KOPT-K1 (cell line): ENCODE results near the gene ANO9.
"Not testable (repeated sequence)": the region's sequence is repeated elsewhere in the genome, so short reads cannot be mapped to it uniquely, and the experiment has no call there.

Source experiments
- H3K27ac ChIP-seq: fragments of 200-600 bp; sonication (generic); 2 replicates; pipeline ENCODE4 v1.5.1; 2016; ENCODE audit warnings: antibody characterized with exemption, mild to moderate bottlenecking, low read depth, low read length; ENCODE audit not compliant: poor library complexity, severe bottlenecking
- H3K36me3 ChIP-seq: fragments of 200-600 bp; sonication (generic); 2 replicates; pipeline ENCODE4 v1.5.1; 2017; ENCODE audit warnings: antibody characterized with exemption, mild to moderate bottlenecking, low read length, moderate library complexity; ENCODE audit not compliant: insufficient read depth
- H3K9me3 ChIP-seq: fragments of 200-600 bp; sonication (generic); 2 replicates; pipeline ENCODE4 v1.5.1; 2017; ENCODE audit warnings: antibody characterized with exemption, low read length, mild to moderate bottlenecking; ENCODE audit not compliant: insufficient read depth, poor library complexity, severe bottlenecking

Gene ANO9

DNA sequence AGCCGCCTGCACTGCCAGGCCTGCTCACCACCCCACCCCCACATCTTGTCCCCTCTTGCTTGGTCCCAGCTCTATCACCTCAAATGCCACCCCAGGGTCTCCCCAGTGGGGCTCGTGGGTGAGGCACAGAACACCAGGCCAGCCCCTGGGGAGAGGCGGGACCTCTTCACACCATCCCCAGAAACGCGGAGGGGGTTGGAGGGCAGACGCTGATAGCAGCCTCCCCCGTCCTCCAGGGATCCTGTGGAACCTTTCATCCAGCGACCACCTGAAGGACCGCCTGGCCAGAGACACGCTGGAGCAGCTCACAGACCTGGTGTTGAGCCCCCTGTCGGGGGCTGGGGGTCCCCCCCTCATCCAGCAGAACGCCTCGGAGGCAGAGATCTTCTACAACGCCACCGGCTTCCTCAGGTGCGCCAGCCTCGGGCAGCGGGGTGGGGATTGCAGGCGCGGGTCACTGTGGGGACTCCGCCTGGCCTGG is 42.0 kb downstream of the ANO9 start:
- no peaks in the 10 kb centered on the region for H3K36me3 ChIP-seq
- H3K27ac ChIP-seq: no peak overlapping the region
- H3K9me3 ChIP-seq: peaks cover 5% of the 10 kb centered on the region

DNA sequence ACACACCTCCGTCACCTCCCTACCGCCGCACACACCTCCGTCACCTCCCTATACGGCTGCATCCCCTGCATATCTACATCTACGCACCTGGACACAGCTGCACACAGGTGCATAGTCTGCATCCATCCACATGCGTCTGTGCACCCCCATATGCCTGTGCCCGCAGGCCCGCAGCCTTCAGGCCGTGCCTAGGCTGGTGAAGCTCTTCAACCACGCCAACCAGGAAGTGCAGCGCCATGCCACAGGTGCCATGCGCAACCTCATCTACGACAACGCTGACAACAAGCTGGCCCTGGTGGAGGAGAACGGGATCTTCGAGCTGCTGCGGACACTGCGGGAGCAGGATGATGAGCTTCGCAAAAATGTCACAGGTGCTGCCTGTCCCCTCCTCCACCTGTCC is 43.0 kb downstream of the ANO9 start:
- H3K9me3 ChIP-seq: peaks cover 5% of the 10 kb centered on the region
- no peaks in the 10 kb centered on the region for H3K36me3 ChIP-seq
- no peak overlapping the region for H3K27ac ChIP-seq

DNA sequence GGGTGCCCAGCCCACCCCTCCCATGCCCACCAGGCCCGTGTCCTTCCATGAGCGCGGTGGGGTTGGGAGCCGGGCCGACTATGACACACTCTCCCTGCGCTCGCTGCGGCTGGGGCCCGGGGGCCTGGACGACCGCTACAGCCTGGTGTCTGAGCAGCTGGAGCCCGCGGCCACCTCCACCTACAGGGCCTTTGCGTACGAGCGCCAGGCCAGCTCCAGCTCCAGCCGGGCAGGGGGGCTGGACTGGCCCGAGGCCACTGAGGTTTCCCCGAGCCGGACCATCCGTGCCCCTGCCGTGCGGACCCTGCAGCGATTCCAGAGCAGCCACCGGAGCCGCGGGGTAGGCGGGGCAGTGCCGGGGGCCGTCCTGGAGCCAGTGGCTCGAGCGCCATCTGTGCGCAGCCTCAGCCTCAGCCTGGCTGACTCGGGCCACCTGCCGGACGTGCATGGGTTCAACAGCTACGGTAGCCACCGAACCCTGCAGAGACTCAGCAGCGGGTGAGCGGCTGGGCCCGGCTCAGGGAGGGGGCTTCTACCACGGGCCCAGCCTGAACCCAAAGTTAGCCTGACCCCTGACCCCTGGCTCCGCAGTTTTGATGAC is 44.8 kb downstream of the ANO9 start:
- Histone ChIP-seq H3K36me3 (no peaks in the 10 kb centered on the region), H3K27ac (no peak overlapping the region), H3K9me3 (peaks cover 5% of the 10 kb centered on the region)

DNA sequence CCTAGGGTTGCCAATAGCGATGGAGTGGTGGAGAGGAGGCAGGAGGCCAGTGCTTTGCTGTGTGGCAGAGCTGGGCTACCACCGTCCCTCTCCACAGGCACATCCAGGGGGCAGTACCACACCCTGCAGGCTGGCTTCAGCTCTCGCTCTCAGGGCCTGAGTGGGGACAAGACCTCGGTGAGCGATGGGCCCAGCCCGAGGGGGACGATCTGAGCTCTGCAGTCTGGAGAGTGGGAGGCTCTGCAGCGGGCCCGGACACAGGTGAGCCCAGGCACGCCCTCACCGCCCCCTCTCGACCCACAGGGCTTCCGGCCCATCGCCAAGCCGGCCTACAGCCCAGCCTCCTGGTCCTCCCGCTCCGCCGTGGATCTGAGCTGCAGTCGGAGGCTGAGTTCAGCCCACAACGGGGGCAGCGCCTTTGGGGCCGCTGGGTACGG is 45.3 kb downstream of the ANO9 start:
- no peak overlapping the region for H3K27ac ChIP-seq

DNA sequence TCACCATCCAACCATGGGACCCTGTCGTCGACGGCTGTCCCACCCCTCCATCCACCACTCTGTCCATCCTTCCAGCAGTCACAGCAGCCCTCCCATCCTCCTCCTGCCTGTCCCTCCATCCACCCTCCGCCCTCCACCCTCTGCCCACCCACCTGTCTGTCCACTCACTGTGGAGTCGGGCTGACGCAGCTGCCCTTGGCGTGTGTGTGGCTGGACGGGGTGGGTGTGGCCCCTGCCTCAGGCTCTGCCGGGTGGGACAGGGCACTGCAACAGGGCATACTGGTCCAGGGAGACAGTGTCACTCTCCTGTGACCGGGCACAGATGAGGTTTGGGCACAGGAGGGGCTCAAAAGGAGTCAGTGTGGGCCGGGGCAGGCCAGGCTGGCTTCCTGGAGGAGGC is 45.9 kb downstream of the ANO9 start:
- peaks cover 5% of the 10 kb centered on the region for H3K9me3 ChIP-seq
- H3K27ac ChIP-seq: no peak overlapping the region
- no peaks in the 10 kb centered on the region for H3K36me3 ChIP-seq

More for the DNA sequence above, 45.3 kb downstream of the ANO9 start:
- H3K36me3 ChIP-seq: no peaks in the 10 kb centered on the region
- H3K9me3 ChIP-seq: peaks cover 5% of the 10 kb centered on the region

- no peaks in the 10 kb centered on the region for H3K36me3 ChIP-seq
- H3K27ac ChIP-seq: no peak overlapping the region
- peaks cover 5% of the 10 kb centered on the region for H3K9me3 ChIP-seq
Observed at GRCh38 chr11:394858-395655, 46.8 kb downstream of the ANO9 start.

GRCh38 chr11:394034-394857 is 47.6 kb downstream of the ANO9 start, which contains the start of gene PKP3:
TSS of gene PKP3 (plus strand) at chr11:394209. CDS start at chr11:394293, 84 bp downstream.
- Histone ChIP-seq H3K27ac (no peak within 1 kb of the TSS), H3K9me3 (no peaks in the 10 kb centered on the region), H3K36me3 (no peaks in the 10 kb centered on the region)

GRCh38 chr11:393219-394033 is 48.4 kb downstream of the ANO9 start:
- no peaks in the 10 kb centered on the region for H3K36me3 ChIP-seq
- no peaks in the 10 kb centered on the region for H3K9me3 ChIP-seq
- no peak overlapping the region for H3K27ac ChIP-seq

DNA sequence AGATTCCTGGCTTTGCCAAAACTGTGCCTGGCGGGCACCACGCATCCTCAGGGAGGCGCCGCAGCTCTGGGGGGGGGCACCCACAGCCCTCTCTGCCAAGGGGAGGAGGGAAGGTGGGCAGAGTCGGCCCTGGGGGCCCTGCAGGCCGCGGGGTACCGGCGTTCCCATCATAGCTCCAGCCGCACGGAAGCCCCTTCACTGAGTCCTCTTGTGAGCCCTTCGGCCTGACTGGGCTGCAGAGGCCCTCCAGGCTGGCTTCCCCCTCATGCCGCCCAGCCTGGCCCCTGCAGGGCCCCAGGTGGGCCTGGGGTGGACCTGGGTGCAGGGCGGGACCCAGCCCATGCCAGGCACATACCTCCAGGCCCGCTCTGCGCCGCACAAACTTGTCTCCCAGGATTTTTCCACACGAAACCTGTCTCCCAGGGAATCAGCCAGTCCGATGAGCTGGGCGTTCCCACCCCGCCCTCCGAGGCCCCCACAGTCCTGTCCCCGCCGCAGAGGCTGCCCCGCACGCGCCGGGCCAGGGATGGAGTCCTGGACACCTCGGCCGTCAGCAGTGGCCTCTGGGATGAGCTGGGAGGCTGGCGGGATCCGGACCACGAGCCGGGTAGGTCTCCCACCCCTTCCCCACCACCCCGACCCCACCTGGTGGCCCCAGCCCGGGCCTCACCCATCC is 49.6 kb downstream of the ANO9 start:
- Histone ChIP-seq H3K36me3 (no peaks in the 10 kb centered on the region), H3K27ac (no peak overlapping the region), H3K9me3 (peaks cover 8% of the 10 kb centered on the region)

GRCh38 chr11:391117-392017 is 50.4 kb downstream of the ANO9 start:
- Histone ChIP-seq H3K27ac (no peak overlapping the region), H3K9me3 (peaks cover 17% of the 10 kb centered on the region), H3K36me3 (no peaks in the 10 kb centered on the region)

- Histone ChIP-seq H3K27ac (no peak overlapping the region), H3K36me3 (no peaks in the 10 kb centered on the region), H3K9me3 (peaks cover 27% of the 10 kb centered on the region)
Observed at GRCh38 chr11:390175-390574, 51.6 kb downstream of the ANO9 start.

DNA sequence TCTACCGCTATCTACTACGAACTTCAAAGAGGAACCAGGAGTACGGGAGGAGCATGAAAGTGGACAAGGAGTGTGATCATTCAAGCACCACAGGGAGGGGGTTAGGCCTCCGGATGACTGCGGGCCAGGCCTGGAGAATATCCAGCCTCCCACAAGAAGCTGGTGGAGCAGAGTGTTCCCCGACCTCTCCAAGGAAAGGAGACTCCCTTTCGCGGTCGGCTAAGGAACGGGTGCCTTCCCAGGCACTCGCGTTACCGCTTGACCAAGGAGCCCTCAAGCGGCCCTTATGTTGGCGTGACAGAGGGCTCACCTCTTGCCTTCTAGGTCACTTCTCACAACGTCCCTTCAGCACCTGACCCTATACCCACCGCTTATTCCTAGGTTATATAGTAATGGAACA is 52.4 kb downstream of the ANO9 start:
- peaks cover 27% of the 10 kb centered on the region for H3K9me3 ChIP-seq
- H3K27ac ChIP-seq, H3K36me3 ChIP-seq: not testable (repeated sequence)

GRCh38 chr11:387193-387793 is 54.5 kb downstream of the ANO9 start:
- no peak overlapping the region for H3K27ac ChIP-seq
- peaks cover 27% of the 10 kb centered on the region for H3K9me3 ChIP-seq
- no peaks in the 10 kb centered on the region for H3K36me3 ChIP-seq
